Measurements from ENCODE around the gene NCOA1.

GRCh38 chr2:24611631-24612030 lies 120.6 kb downstream of the NCOA1 start:
- TF ChIP-seq CTCF (IDR thresholded peaks at IDR 0.05) (no peak), POLR2A (IDR thresholded peaks at IDR 0.05) (no peak)

All from testis (tissue), 2 donors.